A549 (cell line): ENCODE data around the gene SNCAIP. TPM values are rescaled to one million over a fixed set of nuclear protein-coding genes. Genes with fewer than 3 reads are reported as not detected.
"Not testable (repeated sequence)": the region's sequence is repeated elsewhere in the genome, so short reads cannot be mapped to it uniquely, and the experiment has no call there.

Experiments used
- ATAC-seq, 2 experiments: fragments of 200-7000 bp in 1 of 2; fragments of >200 bp in 1 of 2; cut with Nextera tagmentation in 1 of 2; cut with Tn5 transposase in 1 of 2; 3 replicates each; pipeline versions ENCODE4 v1.8.0 to v1.9.1; 2018 to 2020; ENCODE audit warnings: mild to moderate bottlenecking in 1 of 2, moderate library complexity in 1 of 2
- CTCF ChIA-PET: fragments of 300-600 bp; sonication (Branson Sonifier 250); formaldehyde crosslinking; extraction: SDS; loops from one replicate; lab custom pipeline; 2021; ENCODE audit warnings: antibody characterized with exemption, inconsistent platforms; lab: Yijun Ruan, JAX
- POLR2A ChIA-PET: fragments of 350-600 bp; formaldehyde crosslinking; extraction: SDS; loops from one replicate; lab custom pipeline; 2021; ENCODE audit warnings: antibody characterized with exemption, inconsistent platforms; lab: Yijun Ruan, JAX
- DNase-seq, 2 experiments: peaks; one replicate each; pipeline versions ENCODE4 v3.0.0 to v3.0.0-alpha.2; 2011 to 2016; ENCODE audit warnings: low read depth in 1 of 2, low spot score in 1 of 2
- FAIRE-seq: peaks from 2 replicates; lab custom pipeline; 2011; peaks lifted over from hg19 to GRCh38; lab: Jason Lieb, UNC
- H3K27ac ChIP-seq, 2 experiments: fragments of >200 bp; sonication (Bioruptor Twin); formaldehyde crosslinking; 3 replicates each; pipeline ENCODE4 v1.5.1; 2016 to 2017
- H3K4me1 ChIP-seq: fragments of >200 bp; sonication (Bioruptor Twin); formaldehyde crosslinking; 3 replicates; pipeline ENCODE4 v1.6.1; 2016
- H3K4me2 ChIP-seq: fragments of >200 bp; sonication (Bioruptor Twin); formaldehyde crosslinking; 3 replicates; pipeline ENCODE4 v1.6.1; 2016
- H3K4me3 ChIP-seq: fragments of >200 bp; sonication (Bioruptor Twin); formaldehyde crosslinking; 3 replicates; pipeline ENCODE4 v1.5.1; 2016
- H3K9me3 ChIP-seq: fragments of >200 bp; sonication (Bioruptor Twin); formaldehyde crosslinking; 3 replicates; pipeline ENCODE4 v1.6.1; 2016
- ATOH8 ChIP-seq: fragments of 250-450 bp; sonication (Bioruptor Pico); IDR thresholded peaks from 2 replicates; pipeline ENCODE4 v1.5.0; 2020; ENCODE audit warnings: low read depth, mild to moderate bottlenecking, moderate library complexity
- CBX8 ChIP-seq: fragments of 200-600 bp; sonication (generic); IDR thresholded peaks from 2 replicates; pipeline ENCODE4 v1.6.1; 2016
- CHD2 ChIP-seq: fragments of 150-350 bp; IDR thresholded peaks from 2 replicates; pipeline ENCODE4 v1.6.1; 2014; ENCODE audit warnings: low read length; ENCODE audit not compliant: partially characterized antibody
- EP300 ChIP-seq, 2 experiments: fragments of >200 bp; sonication (Bioruptor Twin); formaldehyde crosslinking; IDR thresholded peaks; 2 replicates in 1 of 2; 3 replicates in 1 of 2; pipeline ENCODE4 v1.6.1; 2016 to 2017
- FOSL2 ChIP-seq, 2 experiments: fragments of 450-650 bp in 1 of 2; fragments of >200 bp in 1 of 2; sonication (Bioruptor Twin) in 1 of 2; formaldehyde crosslinking; IDR thresholded peaks; 2 replicates each; pipeline versions ENCODE4 v1.5.0 to v1.6.1; 2016 to 2020; ENCODE audit warnings: mild to moderate bottlenecking in 1 of 2, moderate library complexity in 1 of 2
- FOXS1 ChIP-seq: fragments of 250-450 bp; sonication (Bioruptor Pico); IDR thresholded peaks from 2 replicates; pipeline ENCODE4 v1.5.0; 2020; ENCODE audit warnings: mild to moderate bottlenecking, moderate library complexity
- GATA3 ChIP-seq: IDR thresholded peaks from 2 replicates; pipeline ENCODE4 v1.6.1; 2012; ENCODE audit warnings: borderline replicate concordance
- HDAC2 ChIP-seq: fragments of 200-600 bp; sonication (generic); IDR thresholded peaks from 2 replicates; pipeline ENCODE4 v1.6.1; 2016
- HOXB5 ChIP-seq: fragments of 250-450 bp; sonication (Bioruptor Pico); IDR thresholded peaks from 2 replicates; pipeline ENCODE4 v1.5.0; 2020; ENCODE audit warnings: mild to moderate bottlenecking, moderate library complexity
- KDM1A ChIP-seq: fragments of 200-600 bp; sonication (generic); IDR thresholded peaks from 2 replicates; pipeline ENCODE4 v1.6.1; 2016; ENCODE audit warnings: low read depth, mild to moderate bottlenecking
- MAZ ChIP-seq: fragments of 150-350 bp; IDR thresholded peaks from 2 replicates; pipeline ENCODE4 v1.6.1; 2014; ENCODE audit warnings: antibody characterized with exemption, low read depth, low read length, borderline replicate concordance
- MYC ChIP-seq: IDR thresholded peaks from 2 replicates; pipeline ENCODE4 v1.6.1; 2012; ENCODE audit warnings: mild to moderate bottlenecking, inconsistent platforms, low read length, improper control_type of control experiment, borderline replicate concordance
- NR3C1 ChIP-seq: fragments of >200 bp; sonication (Bioruptor Twin); formaldehyde crosslinking; IDR thresholded peaks from 3 replicates; pipeline ENCODE4 v1.6.1; 2017
- POLR2AphosphoS2 ChIP-seq: conservative IDR thresholded peaks from 2 replicates; pipeline ENCODE4 v1.6.1; 2012; ENCODE audit warnings: low read length, improper control_type of control experiment, inconsistent platforms
- RAD21 ChIP-seq, 2 experiments: fragments of >200 bp in 1 of 2; sonication (Bioruptor Twin) in 1 of 2; formaldehyde crosslinking in 1 of 2; IDR thresholded peaks in 1 of 2; conservative IDR thresholded peaks in 1 of 2; 2 replicates in 1 of 2; 3 replicates in 1 of 2; pipeline ENCODE4 v1.6.1; 2012 to 2018; ENCODE audit warnings: inconsistent platforms in 1 of 2
- RCOR1 ChIP-seq: fragments of 150-350 bp; IDR thresholded peaks from 2 replicates; pipeline ENCODE4 v1.6.1; 2014; ENCODE audit warnings: antibody characterized with exemption, low read length, low read depth
- SREBF2 ChIP-seq: fragments of 450-650 bp; IDR thresholded peaks from 2 replicates; pipeline ENCODE4 v1.6.1; 2014; ENCODE audit warnings: mild to moderate bottlenecking, moderate library complexity
- TFCP2L1 ChIP-seq: fragments of 250-450 bp; sonication (Bioruptor Pico); IDR thresholded peaks from 2 replicates; pipeline ENCODE4 v1.5.0; 2021; ENCODE audit warnings: mild to moderate bottlenecking
- TP53 ChIP-seq: fragments of 250-450 bp; sonication (Bioruptor Pico); IDR thresholded peaks from 2 replicates; pipeline ENCODE4 v1.5.0; 2021; ENCODE audit warnings: mild to moderate bottlenecking, moderate library complexity
- USF2 ChIP-seq: fragments of 450-650 bp; IDR thresholded peaks from 2 replicates; pipeline ENCODE4 v1.6.1; 2014; ENCODE audit warnings: antibody characterized with exemption
- ZFP36 ChIP-seq: fragments of 450-650 bp; IDR thresholded peaks from 2 replicates; pipeline ENCODE4 v1.6.1; 2014; ENCODE audit warnings: borderline replicate concordance; ENCODE audit not compliant: partially characterized antibody
- ZNF302 ChIP-seq: fragments of 250-450 bp; sonication (Bioruptor Pico); IDR thresholded peaks from 2 replicates; pipeline ENCODE4 v1.9.0; 2021; ENCODE audit warnings: inconsistent platforms, mild to moderate bottlenecking, moderate library complexity
- WGBS: methylation state at CpG from one replicate; pipeline ENCODE4 v1.1.6; 2017; ENCODE audit errors: missing lambda C conversion rate; 5-methylcytosine and 5-hydroxymethylcytosine counted together
- polyA plus RNA-seq, 4 experiments: library from polyadenylated mRNA; depleted of rRNA in 3 of 4; stranded (reverse); fragments of >200 nt; fragmentation: RNase III in 1 of 4; extraction: RNeasy Plus Mini Kit Qiagen cat#74134 plus additional on column Dnase treatment in 1 of 4; gene quantifications; 2 replicates in 3 of 4; 3 replicates in 1 of 4; pipeline ENCODE4 v1.2.3, GENCODE V29; 2011 to 2017

SNCAIP gene
- polyA plus RNA-seq, 2 of the 4 experiments (the other 2 are of a cell fraction): 0.03 to 0.04 TPM

- DNase-seq: no peak
- peaks cover 7% of the 10 kb centered on the region; the same call in 2 of the 3 replicates for H3K4me1 ChIP-seq
- ATAC-seq: no peak
- ChIA-PET POLR2A (no interaction called here), CTCF (no interaction called here)
- no peak overlapping the region for H3K4me3 ChIP-seq
- FAIRE-seq: no peak
- no peak for TF ChIP-seq CBX8
- no peak for TF ChIP-seq MAZ
- no peak for TF ChIP-seq NR3C1
- no peak for TF ChIP-seq GATA3
- TF ChIP-seq FOSL2 (IDR thresholded peaks at IDR 0.05): no peak
- TF ChIP-seq FOSL2 (CRISPR knock-in tag; IDR thresholded peaks at IDR 0.05): no peak
- TF ChIP-seq MYC: no peak
- TF ChIP-seq ZFP36: no peak
- TF ChIP-seq SREBF2: no peak
- no peak for TF ChIP-seq TFCP2L1 (CRISPR knock-in tag)
- no peak for TF ChIP-seq HDAC2
- TF ChIP-seq FOXS1 (CRISPR knock-in tag): no peak
- no peak overlapping the region for H3K27ac ChIP-seq
- no peaks in the 10 kb centered on the region for H3K9me3 ChIP-seq
- WGBS: 84% methylated on average over 2 of the region's 2 CpGs
- H3K4me2 ChIP-seq: no peak overlapping the region
These were observed 173.2 kb downstream of the SNCAIP start for GRCh38 chr5:122485226-122485625.

- H3K27ac ChIP-seq, H3K9me3 ChIP-seq, FAIRE-seq, ATAC-seq, H3K4me2 ChIP-seq, DNase-seq, H3K4me3 ChIP-seq, H3K4me1 ChIP-seq, POLR2A ChIA-PET: not testable (repeated sequence)
- CTCF ChIA-PET: interaction anchor here (0.6 to 2.1 kb wide), 3 partner anchors 33 to 291 kb away, joined by 3 to 7 read pairs (median 4); no protein-coding TSS in a partner anchor
- WGBS: 61% methylated on average over 6 of the region's 6 CpGs
These were observed 174.6 kb downstream of the SNCAIP start for GRCh38 chr5:122486616-122487015.

- Histone ChIP-seq H3K4me3 (no peak overlapping the region), H3K9me3 (no peaks in the 10 kb centered on the region), H3K4me1 (no peaks in the 10 kb centered on the region)
- TF ChIP-seq USF2: no peak
- no peak for TF ChIP-seq RAD21 (conservative IDR thresholded peaks at IDR 0.05 in 1 of 2, IDR thresholded peaks at IDR 0.05 in 1 of 2)
- no peak for TF ChIP-seq POLR2AphosphoS2
- no peak for TF ChIP-seq RCOR1
- no peak for TF ChIP-seq MYC
- no peak for TF ChIP-seq CHD2
- no peak for TF ChIP-seq ZNF302 (CRISPR knock-in tag)
- no peak for TF ChIP-seq HOXB5 (CRISPR knock-in tag)
- no peak for TF ChIP-seq KDM1A
- no peak for TF ChIP-seq TP53 (CRISPR knock-in tag)
- no peak for TF ChIP-seq ATOH8 (CRISPR knock-in tag)
- no peak for TF ChIP-seq EP300 (IDR thresholded peaks at IDR 0.05)
- no peak for TF ChIP-seq CBX8
- TF ChIP-seq, all 56 proteins: peak for 0
- ATAC-seq (no peak), DNase-seq (no peak), FAIRE-seq (no peak)
- Histone ChIP-seq H3K27ac (no peak overlapping the region), H3K4me2 (no peak overlapping the region)
- POLR2A ChIA-PET: no interaction called here
- CTCF ChIA-PET: no interaction called here
- WGBS: 79% methylated on average over 5 of the region's 5 CpGs
These were observed 178.7 kb downstream of the SNCAIP start for GRCh38 chr5:122490718-122491117.
